ENCODE data around the gene NOS1AP.
"Not testable (repeated sequence)": the region's sequence is repeated elsewhere in the genome, so short reads cannot be mapped to it uniquely, and the experiment has no call there.

The NOS1AP gene

GRCh38 chr1:162416215-162416614 is 346.7 kb downstream of the NOS1AP start:
- DNase-seq (ENCODE audit: low spot score), result no peak

GRCh38 chr1:162416909-162417308 is 347.4 kb downstream of the NOS1AP start:
- no peak for DNase-seq (ENCODE audit: low spot score)

GRCh38 chr1:162417650-162418049 is 348.2 kb downstream of the NOS1AP start:
- no peak for DNase-seq (ENCODE audit: low spot score)

- DNase-seq (ENCODE audit: low spot score), result not testable (repeated sequence)
These were observed 349.1 kb downstream of the NOS1AP start for GRCh38 chr1:162418584-162418983.

- DNase-seq (ENCODE audit: low spot score), result not testable (repeated sequence)
These were observed 350.0 kb downstream of the NOS1AP start for GRCh38 chr1:162419450-162419931.
